ENCODE measurements around the gene ITGB3. TPM values are rescaled to one million over a fixed set of nuclear protein-coding genes. Genes with fewer than 3 reads are reported as not detected.

Gene ITGB3
- total RNA-seq (2013; cell fraction: nucleolus; rRNA removed), result 40.8 and 47.7 TPM in 2 replicates
- total RNA-seq (2014; rRNA removed), result 16.2 and 17.7 TPM in 2 replicates
- 14.8 and 15.4 TPM in 2 replicates for total RNA-seq (2014; rRNA removed; fragmentation: Illumina TruSeq; extraction: Trizol)
- total RNA-seq (2021), result 22.8 and 22.9 TPM in 2 replicates
- polyA plus RNA-seq (2011; ENCODE audit: low read depth), result 1.4 TPM
- 7.9 and 12.0 TPM in 2 replicates for polyA plus RNA-seq (2011; rRNA removed)
- polyA plus RNA-seq (2011; cell fraction: cytosol; rRNA removed), result 11.2 and 12.0 TPM in 2 replicates
- polyA plus RNA-seq (2011; cell fraction: nucleus; rRNA removed), result 10.9 and 12.4 TPM in 2 replicates
- 1.7 and 2.1 TPM in 2 replicates for polyA plus RNA-seq (2012)
- polyA plus RNA-seq (2014; fragmentation: Illumina TruSeq; extraction: Trizol), result 17.0 and 17.3 TPM in 2 replicates
- polyA plus RNA-seq (2014; fragmentation: Nextera tagmentation; extraction: Ambion mirVana), result 1 to 10 TPM in 1 of 2 experiments, under 1 TPM in 1; 0.69 to 1.4 TPM
- polyA plus RNA-seq (2014; rRNA removed), result 15.2 and 15.6 TPM in 2 replicates
- polyA plus RNA-seq (2016; fragmentation: Nextera tagmentation; extraction: Ambion mirVana), result 10 to 100 TPM; 10.6 to 12.3 TPM
- 28.0 and 30.9 TPM in 2 replicates for polyA minus RNA-seq (2011; rRNA and poly(A)+ RNA removed)
- 4.4 and 5.1 TPM in 2 replicates for polyA minus RNA-seq (2011; cell fraction: cytosol; rRNA and poly(A)+ RNA removed)
- polyA minus RNA-seq (2011; cell fraction: nucleus; rRNA and poly(A)+ RNA removed), result 8.7 and 10.0 TPM in 2 replicates
- Bru-seq, nascent RNA, result percentile 84 among the genes with signal in this experiment
- percentile 98 among the genes with signal in this experiment for BruChase-seq, experiment 1, labeled RNA remaining after a 6-hour chase
- BruChase-seq, experiment 2, labeled RNA remaining after a 2-hour chase, result percentile 96 among the genes with signal in this experiment
- long read RNA-seq, experiment 1, partial matches to known transcripts, result 1 of 3 reads
- long read RNA-seq, experiment 1, other reads (novel, unspliced or antisense), result 0 of 3 reads
- long read RNA-seq, experiment 2, partial matches to known transcripts, result 2 of 2 reads
- long read RNA-seq, experiment 2, other reads (novel, unspliced or antisense), result 0 of 2 reads

DNA sequence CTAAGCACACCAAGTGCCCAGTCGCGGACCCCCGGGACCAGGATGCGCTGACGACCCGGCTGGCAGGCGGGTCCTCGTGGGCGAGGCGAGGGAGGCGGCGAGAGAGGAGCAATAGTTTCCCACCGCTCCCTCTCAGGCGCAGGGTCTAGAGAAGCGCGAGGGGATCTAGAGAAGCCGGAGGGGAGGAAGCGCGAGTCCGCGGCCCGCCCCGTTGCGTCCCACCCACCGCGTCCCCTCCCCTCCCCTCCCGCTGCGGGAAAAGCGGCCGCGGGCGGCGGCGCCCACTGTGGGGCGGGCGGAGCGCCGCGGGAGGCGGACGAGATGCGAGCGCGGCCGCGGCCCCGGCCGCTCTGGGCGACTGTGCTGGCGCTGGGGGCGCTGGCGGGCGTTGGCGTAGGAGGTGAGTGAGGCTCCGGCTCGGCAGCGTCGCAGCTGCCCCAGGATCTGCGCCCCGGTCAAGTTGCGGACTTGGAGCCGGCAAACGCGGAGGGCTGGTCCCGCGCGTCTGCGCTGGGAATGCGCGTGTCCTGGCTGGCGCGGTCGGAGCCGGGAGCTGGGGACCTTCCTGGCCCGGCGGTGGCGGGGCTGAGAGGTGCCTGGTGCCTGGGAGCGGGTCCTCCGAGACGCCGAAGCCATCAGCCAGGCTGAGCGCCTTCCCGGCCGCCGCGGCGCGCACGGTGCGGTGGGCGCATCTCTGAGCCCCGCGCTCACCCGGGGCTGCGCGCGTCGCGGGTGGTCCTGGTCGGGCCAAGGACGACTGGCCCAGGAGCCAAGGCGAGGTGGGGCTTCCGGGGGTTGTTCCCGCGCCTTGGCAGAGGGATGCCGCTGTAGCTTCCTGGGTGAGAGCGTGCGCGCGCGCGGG lies at the start of gene ITGB3:
TSS of gene ITGB3 (plus strand) at position 287 of the 862 bp plus-strand sequence. CDS start at position 322, 35 bp downstream.
- Histone ChIP-seq H3K27me3 (replicated peaks in 1 of 2; ENCODE audit: control insufficient read depth in 2 of 2, insufficient read depth in 2 of 2, low read length in 1 of 2) (no peaks in the 10 kb centered on the region), H3K4me3 (peak within 1 kb of the TSS; percentile 81), H2AFZ (ENCODE audit: control insufficient read depth, low read depth, low read length) (peak within 1 kb of the TSS; percentile 87), H3K36me3 (ENCODE audit: control insufficient read depth in 2 of 2, insufficient read depth in 2 of 2, low read length in 1 of 2) (no peaks in the 10 kb centered on the region), H3K4me2 (ENCODE audit: control insufficient read depth, insufficient read depth) (peak within 1 kb of the TSS; percentile 79), H3K27ac (ENCODE audit: control insufficient read depth, insufficient read depth) (no peak within 1 kb of the TSS), H4K20me1 (ENCODE audit: control insufficient read depth, insufficient read depth) (no peaks in the 10 kb centered on the region), H3K4me1 (ENCODE audit: control insufficient read depth, insufficient read depth, low read length) (no peaks in the 10 kb centered on the region; the same call in 1 of the 2 replicates), H3K79me2 (ENCODE audit: control insufficient read depth, insufficient read depth, low read length) (no peaks in the 10 kb centered on the region), H3K9ac (ENCODE audit: control insufficient read depth, insufficient read depth, low read length) (peak within 1 kb of the TSS; percentile 37; the same call in 1 of the 2 replicates), H3K9me3 (replicated peaks; ENCODE audit: control insufficient read depth, insufficient read depth, low read length) (no peaks in the 10 kb centered on the region)
- intact Hi-C loops (cut with micrococcal nuclease; ENCODE audit: unreplicated experiment) (loop anchor here (1.0 to 2.0 kb wide), 2 partner anchors 23 to 62 kb away; no protein-coding TSS in a partner anchor), in situ Hi-C loops (cut with MboI) (no loop called here)
- DNase-seq (ENCODE audit: low read depth, low spot score) (no peak), FAIRE-seq (no peak), ATAC-seq (peak; percentile 93)
- BruUV-seq (replicated peaks), result no TSS peak
- RAD21 ChIA-PET (ENCODE audit: unreplicated experiment), result interaction anchor here (1.0 to 2.5 kb wide), 5 partner anchors 23 to 62 kb away, joined by 4 to 11 read pairs (median 5); no protein-coding TSS in a partner anchor
- 1% methylated on average over 77 of the region's 112 CpGs for WGBS (ENCODE audit: insufficient coverage, insufficient replicate concordance, low lambda C conversion rate, missing lambda C conversion rate)
- SMC1A ChIA-PET (ENCODE audit: uncharacterized antibody, unreplicated experiment), result interaction anchor here (0.7 to 8.3 kb wide), 6 partner anchors 11 to 62 kb away, joined by 3 to 81 read pairs (median 11); no protein-coding TSS in a partner anchor
- POLR2A ChIA-PET, result interaction anchor here (0.6 to 4.8 kb wide), 4 partner anchors 19 to 64 kb away, joined by 3 to 42 read pairs (median 4); no protein-coding TSS in a partner anchor
- CTCF ChIA-PET, result interaction anchor here (1.0 to 3.6 kb wide), 2 partner anchors 23 to 33 kb away, joined by 4 to 28 read pairs; no protein-coding TSS in a partner anchor
- TF ChIP-seq YBX1 (IDR thresholded peaks at IDR 0.05), result no peak
- TF ChIP-seq PAX5 (IDR thresholded peaks at IDR 0.05; ENCODE audit: borderline replicate concordance, low read depth, low read length), result no peak
- TF ChIP-seq BACH1 (IDR thresholded peaks at IDR 0.05; ENCODE audit: borderline replicate concordance), result peak; percentile 51; the same call in 1 of the 2 replicates
- no peak for TF ChIP-seq ETV6 (conservative IDR thresholded peaks at IDR 0.05 in 1 of 2, IDR thresholded peaks at IDR 0.05 in 1 of 2; ENCODE audit: borderline replicate concordance in 1 of 2, low read depth in 1 of 2)
- no peak for TF ChIP-seq SPI1 (IDR thresholded peaks at IDR 0.05; ENCODE audit: borderline replicate concordance, insufficient read depth, low read depth, low read length)
- TF ChIP-seq MEF2B (IDR thresholded peaks at IDR 0.05; ENCODE audit: partially characterized antibody, poor library complexity, severe bottlenecking), result no peak
- no peak for TF ChIP-seq CREB1 (IDR thresholded peaks at IDR 0.05; ENCODE audit: low read depth)
- TF ChIP-seq, protein P1, sequence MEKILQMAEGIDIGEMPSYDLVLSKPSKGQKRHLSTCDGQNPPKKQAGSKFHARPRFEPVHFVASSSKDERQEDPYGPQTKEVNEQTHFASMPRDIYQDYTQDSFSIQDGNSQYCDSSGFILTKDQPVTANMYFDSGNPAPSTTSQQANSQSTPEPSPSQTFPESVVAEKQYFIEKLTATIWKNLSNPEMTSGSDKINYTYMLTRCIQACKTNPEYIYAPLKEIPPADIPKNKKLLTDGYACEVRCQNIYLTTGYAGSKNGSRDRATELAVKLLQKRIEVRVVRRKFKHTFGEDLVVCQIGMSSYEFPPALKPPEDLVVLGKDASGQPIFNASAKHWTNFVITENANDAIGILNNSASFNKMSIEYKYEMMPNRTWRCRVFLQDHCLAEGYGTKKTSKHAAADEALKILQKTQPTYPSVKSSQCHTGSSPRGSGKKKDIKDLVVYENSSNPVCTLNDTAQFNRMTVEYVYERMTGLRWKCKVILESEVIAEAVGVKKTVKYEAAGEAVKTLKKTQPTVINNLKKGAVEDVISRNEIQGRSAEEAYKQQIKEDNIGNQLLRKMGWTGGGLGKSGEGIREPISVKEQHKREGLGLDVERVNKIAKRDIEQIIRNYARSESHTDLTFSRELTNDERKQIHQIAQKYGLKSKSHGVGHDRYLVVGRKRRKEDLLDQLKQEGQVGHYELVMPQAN (conservative IDR thresholded peaks at IDR 0.05), result peak; percentile 70; the same call in 1 of the 2 replicates
- TF ChIP-seq GATAD2B (conservative IDR thresholded peaks at IDR 0.05; ENCODE audit: low read depth), result peak; percentile 91; the same call in 1 of the 2 replicates
- TF ChIP-seq CHD4 (IDR thresholded peaks at IDR 0.05), result no peak
- TF ChIP-seq, protein P2, sequence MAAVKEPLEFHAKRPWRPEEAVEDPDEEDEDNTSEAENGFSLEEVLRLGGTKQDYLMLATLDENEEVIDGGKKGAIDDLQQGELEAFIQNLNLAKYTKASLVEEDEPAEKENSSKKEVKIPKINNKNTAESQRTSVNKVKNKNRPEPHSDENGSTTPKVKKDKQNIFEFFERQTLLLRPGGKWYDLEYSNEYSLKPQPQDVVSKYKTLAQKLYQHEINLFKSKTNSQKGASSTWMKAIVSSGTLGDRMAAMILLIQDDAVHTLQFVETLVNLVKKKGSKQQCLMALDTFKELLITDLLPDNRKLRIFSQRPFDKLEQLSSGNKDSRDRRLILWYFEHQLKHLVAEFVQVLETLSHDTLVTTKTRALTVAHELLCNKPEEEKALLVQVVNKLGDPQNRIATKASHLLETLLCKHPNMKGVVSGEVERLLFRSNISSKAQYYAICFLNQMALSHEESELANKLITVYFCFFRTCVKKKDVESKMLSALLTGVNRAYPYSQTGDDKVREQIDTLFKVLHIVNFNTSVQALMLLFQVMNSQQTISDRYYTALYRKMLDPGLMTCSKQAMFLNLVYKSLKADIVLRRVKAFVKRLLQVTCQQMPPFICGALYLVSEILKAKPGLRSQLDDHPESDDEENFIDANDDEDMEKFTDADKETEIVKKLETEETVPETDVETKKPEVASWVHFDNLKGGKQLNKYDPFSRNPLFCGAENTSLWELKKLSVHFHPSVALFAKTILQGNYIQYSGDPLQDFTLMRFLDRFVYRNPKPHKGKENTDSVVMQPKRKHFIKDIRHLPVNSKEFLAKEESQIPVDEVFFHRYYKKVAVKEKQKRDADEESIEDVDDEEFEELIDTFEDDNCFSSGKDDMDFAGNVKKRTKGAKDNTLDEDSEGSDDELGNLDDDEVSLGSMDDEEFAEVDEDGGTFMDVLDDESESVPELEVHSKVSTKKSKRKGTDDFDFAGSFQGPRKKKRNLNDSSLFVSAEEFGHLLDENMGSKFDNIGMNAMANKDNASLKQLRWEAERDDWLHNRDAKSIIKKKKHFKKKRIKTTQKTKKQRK (IDR thresholded peaks at IDR 0.05; ENCODE audit: low read depth, low read length), result no peak
- TF ChIP-seq CREM (IDR thresholded peaks at IDR 0.05; ENCODE audit: low read depth), result peak; percentile 48
- no peak for TF ChIP-seq PML (IDR thresholded peaks at IDR 0.05; ENCODE audit: low read length)
